Heart left ventricle (tissue), 13 donors: ENCODE measurements around the gene ALDH3A2.

Experiments
- CTCF ChIP-seq, 12 donors: fragments of 200-600 bp; sonication (generic) in 4 of 12; IDR thresholded peaks; one replicate each; pipeline versions ENCODE4 v1.5.0 to v1.8.0; 2018 to 2022; ENCODE audit warnings: antibody characterized with exemption in 12 of 12, mild to moderate bottlenecking in 5 of 12
- POLR2A ChIP-seq, 2 donors: fragments of 450-650 bp; IDR thresholded peaks; one replicate each; pipeline ENCODE4 v1.6.1; 2017; ENCODE audit warnings: antibody characterized with exemption in 2 of 2, mild to moderate bottlenecking in 2 of 2, moderate library complexity in 2 of 2
- donor health status: ischemic (EF 13 %, LVEDD 7.1; RV severe dilation, severe dysfunction).
- donor health status: DM: no; HTN: yes; CAD: no.
- donor health status: DM: no; HTN: no; CAD: no.
- donor health status: ischemic (EF 25% LVEDD 6.9; RV normal size, moderate dysfunction).
- donor health status: ischemic (EF 25% LVEDD 5.7; RV mildly dilated, moderate dysfunction).
- donor health status: ischemic (EF 35%, LVEDD 5.7; RV mildly dilated, moderate dysfunction).
- donor health status: nonischemic (EF 11% LVEDD 7.7; RV severe dilation, severe dysfunction).
- donor health status: DM: yes; HTN: yes; CAD: no.
- donor health status: PGD.
- donor health status: ischemic (EF 29% LVEDD 5.4; RV normal size, mild dysfunction).
- donor health status: nonischemic (EF 23%, LVEDD 6.1; RV moderate dilation, normal function).

DNA sequence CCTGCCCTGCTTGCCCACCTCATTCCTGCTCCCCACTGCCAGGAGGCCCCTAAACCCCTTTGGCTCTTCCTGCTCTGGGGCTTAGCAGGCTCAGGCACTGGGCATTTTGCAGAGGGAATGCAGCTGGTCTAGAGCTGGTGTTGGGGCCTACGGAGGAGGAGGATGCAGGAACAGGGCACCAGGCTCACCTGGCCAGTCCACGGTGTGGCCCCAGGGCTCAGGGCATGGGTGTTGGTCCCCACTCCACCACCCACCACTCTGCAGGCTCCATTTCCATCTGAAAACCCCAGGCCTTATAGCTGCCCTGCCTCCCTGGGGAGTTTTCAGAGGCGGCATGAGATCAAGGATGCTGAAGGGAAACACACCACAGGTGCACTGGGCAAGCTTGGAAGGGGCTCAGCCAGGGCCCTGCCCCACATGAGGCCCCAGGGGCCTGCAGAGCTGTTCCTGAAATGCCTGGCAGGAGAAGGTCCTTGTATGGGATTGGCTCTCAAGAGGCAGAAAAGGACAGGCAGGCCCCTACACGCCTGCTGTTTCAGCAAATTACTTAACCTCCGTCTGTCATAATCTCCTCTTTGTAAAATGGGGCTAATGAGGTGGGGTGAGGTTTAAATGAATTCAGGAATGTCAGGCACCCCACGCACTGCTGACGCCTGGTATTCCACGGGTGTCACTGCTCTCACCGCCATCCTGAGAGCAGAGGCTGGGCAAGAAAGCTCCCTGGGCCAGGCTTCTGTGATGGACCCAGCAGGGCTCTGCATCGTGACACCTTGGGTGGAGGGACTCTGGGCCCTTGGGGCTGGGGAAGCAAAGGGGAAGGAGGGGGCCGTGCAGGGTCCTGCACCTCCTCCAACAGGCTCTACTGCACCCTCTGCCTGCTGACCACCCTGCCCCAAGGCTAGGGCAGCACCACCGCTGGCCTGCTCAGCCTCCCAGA lies 58.5 kb downstream of the ALDH3A2 start:
- TF ChIP-seq CTCF (IDR thresholded peaks at IDR 0.05): no peak
- no peak for TF ChIP-seq POLR2A (IDR thresholded peaks at IDR 0.05)
